ENCODE results near the gene RASA1. TPM values are rescaled to one million over a fixed set of nuclear protein-coding genes. Genes with fewer than 3 reads are reported as not detected.

RASA1 gene
- total RNA-seq, 3 donors from 2014 or later, result 31.8 to 54.2 (median 41.1) TPM

DNA sequence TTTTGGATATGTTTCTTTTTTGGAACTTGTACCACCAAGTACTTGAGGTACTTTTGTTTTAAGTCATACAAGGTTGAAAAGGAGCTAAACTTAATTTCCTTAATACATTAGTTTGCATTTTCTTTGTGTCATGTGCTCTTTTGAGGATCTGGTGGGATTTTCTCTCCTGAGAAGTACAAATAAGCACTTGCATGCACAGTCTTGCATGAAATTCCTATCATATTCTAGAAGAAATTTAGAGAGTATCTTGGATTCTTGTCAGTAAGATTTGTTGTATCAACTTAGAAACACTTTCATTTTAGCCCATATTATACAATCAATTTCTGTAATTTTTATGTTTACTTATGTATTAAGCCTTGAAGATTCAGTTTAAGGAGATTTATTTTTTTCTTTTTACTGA, 80.2 kb downstream of the RASA1 start:
- Histone ChIP-seq H3K27ac (no peak overlapping the region), H3K27me3 (no peaks in the 10 kb centered on the region), H3K36me3 (no peaks in the 10 kb centered on the region), H3K9me3 (no peaks in the 10 kb centered on the region), H3K4me3 (no peak overlapping the region), H3K4me1 (no peaks in the 10 kb centered on the region)
- no peak for DNase-seq (ENCODE audit: low spot score in 2 of 2)
- intact Hi-C loops (cut with DNase I; ENCODE audit: low total_unique reads), result no loop called here
- TF ChIP-seq CTCF (IDR thresholded peaks at IDR 0.05) (no peak), POLR2A (IDR thresholded peaks at IDR 0.05) (no peak), POLR2AphosphoS5 (IDR thresholded peaks at IDR 0.05) (no peak)

DNA sequence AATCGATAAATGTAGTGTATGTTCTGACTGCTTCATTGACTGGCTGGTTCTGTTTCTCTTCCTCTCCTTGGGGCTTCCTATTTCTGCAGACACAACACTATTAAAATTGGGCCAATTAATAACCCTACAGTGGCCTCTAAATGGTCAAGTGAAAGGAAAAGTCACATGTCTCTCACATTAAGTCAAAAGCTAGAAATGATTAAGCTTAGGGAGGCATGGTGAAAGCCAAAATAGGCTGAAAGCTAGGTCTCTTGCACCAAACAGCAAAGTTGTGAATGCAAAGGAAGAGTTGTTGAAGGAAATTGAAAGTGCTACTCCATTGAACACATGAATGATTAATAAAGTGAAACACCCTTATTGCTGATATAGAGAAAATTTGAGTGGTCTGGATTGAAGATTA, 86.8 kb downstream of the RASA1 start:
- Histone ChIP-seq H3K27ac (no peak overlapping the region), H3K27me3 (no peaks in the 10 kb centered on the region), H3K4me3 (no peak overlapping the region), H3K4me1 (no peaks in the 10 kb centered on the region), H3K36me3 (no peaks in the 10 kb centered on the region), H3K9me3 (no peaks in the 10 kb centered on the region)
- no peak for TF ChIP-seq POLR2AphosphoS5 (IDR thresholded peaks at IDR 0.05)
- TF ChIP-seq POLR2A (IDR thresholded peaks at IDR 0.05), result no peak
- TF ChIP-seq CTCF (IDR thresholded peaks at IDR 0.05), result no peak
- intact Hi-C loops (cut with DNase I; ENCODE audit: low total_unique reads), result no loop called here
- DNase-seq (ENCODE audit: low spot score in 2 of 2), result no peak

GRCh38 chr5:87359106-87359505, 91.4 kb downstream of the RASA1 start:
- no peak for TF ChIP-seq POLR2AphosphoS5 (IDR thresholded peaks at IDR 0.05)
- no peak for TF ChIP-seq POLR2A (IDR thresholded peaks at IDR 0.05)
- DNase-seq (ENCODE audit: low spot score in 2 of 2), result no peak
- intact Hi-C loops (cut with DNase I; ENCODE audit: low total_unique reads), result no loop called here
- H3K4me1 ChIP-seq, result no peaks in the 10 kb centered on the region
- H3K4me3 ChIP-seq, result no peak overlapping the region
- no peaks in the 10 kb centered on the region for H3K9me3 ChIP-seq
- no peak overlapping the region for H3K27ac ChIP-seq
- no peaks in the 10 kb centered on the region for H3K27me3 ChIP-seq
- no peaks in the 10 kb centered on the region for H3K36me3 ChIP-seq

DNA sequence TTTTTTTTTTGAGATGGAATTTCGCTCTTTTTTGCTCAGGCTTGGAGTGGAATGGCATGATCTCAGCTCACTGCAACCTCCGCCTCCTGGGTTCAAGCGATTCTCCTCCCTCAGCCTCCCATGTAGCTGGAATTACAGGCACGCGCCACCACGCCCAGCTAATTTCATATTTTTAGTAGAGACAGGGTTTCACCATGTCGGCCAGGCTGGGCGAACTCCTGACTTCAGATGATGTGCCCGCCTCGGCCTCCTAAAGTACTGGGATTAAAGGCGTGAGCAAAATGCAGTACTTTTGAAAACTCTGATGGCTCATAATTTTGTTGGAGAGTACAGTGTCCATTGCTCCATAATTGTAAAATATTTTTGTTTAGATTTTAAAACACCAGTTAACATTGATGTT, 92.4 kb downstream of the RASA1 start:
- Histone ChIP-seq H3K27me3 (no peaks in the 10 kb centered on the region), H3K4me1 (no peaks in the 10 kb centered on the region), H3K9me3 (no peaks in the 10 kb centered on the region), H3K36me3 (no peaks in the 10 kb centered on the region), H3K4me3 (no peak overlapping the region), H3K27ac (no peak overlapping the region)
- intact Hi-C loops (cut with DNase I; ENCODE audit: low total_unique reads), result no loop called here
- no peak for DNase-seq (ENCODE audit: low spot score in 2 of 2)
- no peak for TF ChIP-seq POLR2AphosphoS5 (IDR thresholded peaks at IDR 0.05)

DNA sequence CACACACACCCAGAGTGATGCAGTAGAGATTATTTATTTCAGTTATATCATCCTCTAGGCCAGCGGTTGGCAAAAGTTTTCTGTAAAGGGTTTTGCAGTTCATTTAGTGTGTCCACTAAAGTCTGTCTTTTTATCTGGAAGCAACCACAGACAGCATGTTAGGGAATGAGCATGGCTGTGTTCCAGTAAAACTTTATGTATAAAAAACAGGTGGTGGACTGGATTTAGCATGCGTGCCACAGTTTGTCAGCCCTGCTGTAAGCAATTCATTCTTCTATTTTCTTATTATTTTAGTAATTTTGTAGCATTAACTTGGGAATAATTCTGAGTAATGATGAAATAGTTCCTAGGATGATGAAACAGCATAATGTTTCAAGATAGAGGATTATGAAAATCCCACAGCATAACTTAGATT, 93.4 kb downstream of the RASA1 start:
- Histone ChIP-seq H3K4me1 (no peaks in the 10 kb centered on the region), H3K36me3 (no peaks in the 10 kb centered on the region), H3K9me3 (no peaks in the 10 kb centered on the region), H3K4me3 (no peak overlapping the region), H3K27me3 (no peaks in the 10 kb centered on the region), H3K27ac (no peak overlapping the region)
- DNase-seq (ENCODE audit: low spot score in 2 of 2), result no peak
- intact Hi-C loops (cut with DNase I; ENCODE audit: low total_unique reads), result no loop called here
- no peak for TF ChIP-seq POLR2A (IDR thresholded peaks at IDR 0.05)
- no peak for TF ChIP-seq POLR2AphosphoS5 (IDR thresholded peaks at IDR 0.05)
- no peak for TF ChIP-seq CTCF (IDR thresholded peaks at IDR 0.05)

- Histone ChIP-seq H3K9me3 (no peaks in the 10 kb centered on the region), H3K4me1 (no peaks in the 10 kb centered on the region), H3K4me3 (no peak overlapping the region), H3K27ac (no peak overlapping the region), H3K36me3 (no peaks in the 10 kb centered on the region), H3K27me3 (no peaks in the 10 kb centered on the region)
- TF ChIP-seq POLR2AphosphoS5 (IDR thresholded peaks at IDR 0.05), result no peak
- TF ChIP-seq CTCF (IDR thresholded peaks at IDR 0.05), result no peak
- no peak for TF ChIP-seq POLR2A (IDR thresholded peaks at IDR 0.05)
- no peak for DNase-seq (ENCODE audit: low spot score in 2 of 2)
- intact Hi-C loops (cut with DNase I; ENCODE audit: low total_unique reads), result no loop called here
Observed at GRCh38 chr5:87361536-87362213, 94.0 kb downstream of the RASA1 start.
